GM18511 (cell line): Measurements from ENCODE around the gene VPS9D1.
"Not testable (repeated sequence)": the region's sequence is repeated elsewhere in the genome, so short reads cannot be mapped to it uniquely, and the experiment has no call there.

Experiments used
- ATAC-seq: cut with Tn5 transposase; IDR thresholded peaks from one replicate; pipeline ENCODE4 v1.9.1; 2021; ENCODE audit warnings: mild to moderate bottlenecking, moderate library complexity; ENCODE audit not compliant: unreplicated experiment

The VPS9D1 gene

DNA sequence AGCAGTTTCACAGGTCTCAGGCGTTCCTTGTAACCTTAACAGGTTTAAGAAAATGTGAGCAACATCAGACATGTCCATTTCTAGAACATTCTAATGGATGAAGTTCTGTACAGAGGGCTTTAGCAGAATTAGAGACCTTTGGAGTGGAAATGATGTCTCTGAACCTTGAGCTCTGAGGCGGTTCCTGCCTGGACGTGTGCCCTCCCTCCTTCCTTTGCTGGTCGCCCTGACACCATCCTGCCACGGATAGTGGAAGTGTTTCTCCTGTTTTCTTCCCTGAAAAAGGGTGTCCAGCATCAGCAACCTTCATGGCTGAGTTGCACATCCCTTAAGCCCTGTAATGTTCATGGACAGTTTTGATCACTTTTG, 51.9 kb downstream of the VPS9D1 start:
- ATAC-seq, result no peak

DNA sequence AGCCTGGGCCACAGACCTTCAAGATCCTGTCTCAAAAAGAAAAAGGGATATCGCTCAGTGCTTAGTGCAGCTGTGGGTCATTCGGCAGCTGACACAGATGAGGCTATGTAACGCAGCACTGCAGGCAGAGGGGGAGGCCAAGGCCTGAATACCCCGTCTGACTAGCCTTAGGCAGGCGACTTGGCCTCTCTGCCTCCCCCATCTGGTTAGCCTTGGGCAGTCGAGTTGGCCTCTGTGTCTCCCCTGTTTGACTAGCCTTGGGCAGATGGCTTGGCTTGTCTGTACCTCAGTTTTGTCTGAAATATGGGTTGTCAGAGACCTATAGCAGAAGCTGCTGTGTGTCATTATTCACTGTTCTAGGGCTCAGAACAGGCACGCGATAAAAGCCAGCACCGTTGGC, 53.1 kb downstream of the VPS9D1 start:
- ATAC-seq, result no peak

DNA sequence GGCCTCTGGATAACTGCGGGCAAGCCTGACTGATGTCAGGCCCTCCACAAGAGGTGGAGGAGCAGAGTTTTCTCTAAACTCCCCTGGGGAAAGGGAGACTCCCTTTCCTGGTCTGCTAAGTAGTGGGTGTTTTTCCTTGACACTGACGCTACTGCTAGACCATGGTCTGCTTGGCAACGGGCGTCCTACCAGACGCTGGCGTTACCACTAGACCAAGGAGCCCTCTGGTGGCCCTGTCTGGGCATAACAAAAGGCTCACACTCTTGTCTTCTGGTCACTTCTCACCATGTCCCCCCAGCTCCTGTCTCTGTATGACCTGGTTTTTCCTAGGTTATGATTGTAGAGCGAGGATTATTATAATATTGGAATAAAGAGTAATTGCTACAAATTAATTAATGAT, 53.7 kb downstream of the VPS9D1 start:
- not testable (repeated sequence) for ATAC-seq

DNA sequence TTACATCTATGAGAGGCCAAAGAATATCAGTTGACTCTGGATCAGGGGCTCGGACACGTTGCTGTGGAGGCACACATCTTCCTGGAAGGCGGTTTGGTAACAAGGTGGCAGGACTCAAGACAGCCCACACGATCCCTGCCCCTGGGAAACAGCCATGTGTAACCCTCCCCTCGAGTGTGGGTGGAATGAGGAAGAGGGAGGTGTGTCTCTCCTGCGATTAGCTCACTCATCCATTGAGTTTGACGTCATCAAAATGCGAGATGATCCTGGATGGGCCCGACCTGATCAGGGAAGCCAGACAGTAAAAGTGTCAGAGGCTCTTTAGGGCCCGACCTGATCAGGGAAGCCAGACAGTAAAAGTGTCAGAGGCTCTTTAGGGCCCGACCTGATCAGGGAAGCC, 56.5 kb downstream of the VPS9D1 start:
- not testable (repeated sequence) for ATAC-seq

DNA sequence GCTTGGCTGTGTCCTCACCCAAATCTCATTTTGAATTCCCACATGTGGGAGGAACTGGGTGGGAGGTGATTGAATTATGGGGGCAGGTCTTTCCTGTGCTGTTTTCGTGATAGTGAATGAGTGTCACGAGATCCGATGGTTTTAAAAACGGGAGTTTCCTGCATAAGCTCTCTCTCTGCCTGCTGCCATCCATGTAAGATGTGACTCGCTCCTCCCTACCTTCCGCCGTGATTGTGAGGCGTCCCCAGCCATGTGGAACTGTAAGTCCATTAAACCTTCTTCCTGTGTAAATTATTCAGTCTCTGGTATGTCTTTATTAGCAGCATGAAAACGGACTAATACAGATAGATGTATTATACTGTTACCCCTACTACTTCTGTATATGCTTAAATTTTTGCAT, 59.5 kb downstream of the VPS9D1 start:
- ATAC-seq, result no peak

DNA sequence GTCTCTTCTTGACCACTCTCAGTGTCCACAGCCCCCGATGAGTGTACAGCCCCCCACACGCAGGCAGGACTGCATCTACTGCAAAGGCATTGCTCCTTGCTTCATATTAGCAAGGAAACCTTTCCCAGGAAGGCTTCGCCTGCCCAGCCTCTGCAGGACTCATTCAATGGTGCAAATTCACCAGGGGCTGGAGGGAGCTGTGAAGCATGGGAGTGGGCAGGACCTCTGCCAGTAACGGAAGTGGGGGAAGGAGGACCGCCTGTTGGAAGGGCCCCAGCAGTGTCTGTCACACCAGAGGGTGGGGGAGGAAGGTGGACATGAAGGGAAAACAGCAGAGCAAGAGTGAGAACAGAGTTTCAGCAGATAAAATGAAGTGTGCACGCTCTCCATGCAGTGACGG, 60.6 kb downstream of the VPS9D1 start:
- no peak for ATAC-seq

DNA sequence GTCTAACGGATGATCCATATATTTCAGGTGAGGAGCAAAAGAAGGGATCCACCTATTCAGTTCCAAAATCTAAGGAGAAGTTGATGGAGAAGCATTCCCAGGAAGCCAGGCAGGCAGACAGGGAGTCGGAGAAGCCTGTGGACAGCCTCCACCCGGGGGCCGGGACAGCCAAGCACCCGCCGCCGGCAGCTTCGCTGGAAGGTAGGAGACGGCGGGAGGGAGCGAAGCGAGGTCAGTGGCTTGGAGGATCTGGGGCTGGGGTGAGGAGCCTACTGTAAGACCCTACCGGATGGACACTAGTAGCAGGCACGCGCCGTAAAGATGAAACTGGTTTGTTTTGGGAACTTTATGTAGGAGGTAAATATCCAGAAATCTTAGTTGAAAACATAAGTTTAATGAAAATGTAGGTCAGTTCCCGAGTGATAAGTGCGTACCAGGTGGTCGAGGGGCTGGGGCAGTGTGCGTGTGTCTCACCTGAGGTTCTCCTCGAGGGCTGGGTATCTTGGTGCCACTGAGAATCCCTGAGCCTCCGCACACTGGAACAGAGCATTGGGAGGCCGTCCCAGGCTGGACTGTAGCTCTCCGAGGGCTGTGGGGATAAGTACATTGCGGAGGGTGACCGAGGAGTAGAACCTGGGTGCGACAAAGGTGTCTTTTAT, 62.3 kb downstream of the VPS9D1 start:
- ATAC-seq, result no peak

DNA sequence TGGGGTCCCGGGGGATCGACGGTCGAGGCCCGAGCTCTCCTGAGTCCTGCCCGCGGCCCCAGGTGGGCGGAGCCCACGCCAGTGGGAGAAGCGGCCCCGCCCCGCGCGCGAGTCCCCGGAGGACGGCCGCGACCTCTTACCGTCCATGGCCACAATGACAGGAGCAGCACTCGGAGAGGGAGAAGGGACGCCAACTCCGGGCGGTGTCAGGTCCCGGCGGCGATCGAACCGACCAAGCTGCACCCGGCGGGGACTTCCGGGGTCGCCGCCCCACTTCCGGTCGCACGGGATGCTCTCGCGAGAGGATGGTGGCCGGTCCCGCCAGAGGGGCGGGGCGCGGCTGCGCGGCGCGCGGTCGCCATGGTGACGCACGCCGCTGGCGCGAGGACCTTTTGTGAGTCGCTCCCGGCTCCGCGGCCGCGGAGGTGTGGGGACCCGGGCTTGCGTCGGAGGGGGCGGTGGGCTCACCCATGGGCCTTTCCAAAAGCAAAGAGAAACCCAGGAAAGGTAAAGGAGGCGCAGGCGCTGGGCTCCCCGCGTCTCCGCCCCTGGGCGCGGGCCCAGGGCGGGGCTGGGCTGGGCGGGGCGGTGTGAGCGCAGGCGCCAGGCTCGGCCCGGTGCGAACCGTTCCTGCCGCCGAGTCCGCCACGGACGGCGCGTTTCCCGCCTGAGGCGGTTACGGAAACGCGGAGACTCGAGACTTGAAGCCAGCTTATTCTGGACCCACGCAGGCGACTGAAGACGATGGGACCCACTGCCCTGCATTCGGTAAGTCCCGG, 63.1 kb downstream of the VPS9D1 start, which contains the start of the genes CHMP1A and SPATA33:
TSS of gene CHMP1A (minus strand) at position 267 of the 779 bp plus-strand sequence. CDS start at position 147, 120 bp downstream.
TSS of gene SPATA33 (plus strand) at position 395 of the 779 bp plus-strand sequence. CDS start at position 471, 76 bp downstream.
- ATAC-seq, result peak; percentile 92
